ENCODE measurements around the gene CD200.

DNA sequence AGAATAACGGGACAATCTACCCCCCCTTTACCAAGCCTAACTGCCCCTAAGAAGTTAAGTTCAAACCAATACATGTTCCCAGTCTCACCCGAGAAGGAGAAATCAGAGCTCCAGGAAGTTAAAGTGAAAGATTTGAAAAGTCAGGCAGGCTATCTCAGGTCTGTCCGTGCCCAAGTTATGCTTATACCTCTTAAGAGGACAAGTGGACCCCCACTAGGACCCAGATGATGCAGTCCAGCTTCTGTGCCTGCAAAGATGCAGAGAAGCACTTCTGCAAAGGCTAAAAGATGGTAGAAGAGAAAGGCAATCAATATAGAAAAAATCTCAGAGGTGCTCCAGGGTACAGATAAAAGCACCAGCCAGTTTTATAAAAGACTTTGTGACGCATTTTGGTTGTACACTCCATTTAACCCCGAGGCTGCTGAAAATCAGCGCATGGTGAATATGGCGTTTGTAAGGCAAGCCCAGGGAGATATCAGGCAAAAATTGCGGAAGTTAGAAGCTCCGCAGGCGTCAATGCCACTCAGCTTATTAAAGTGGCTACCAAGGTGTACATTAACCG is 29.1 kb upstream of the CD200 start:
- no peak for TF ChIP-seq CTCF (IDR thresholded peaks at IDR 0.05)
- TF ChIP-seq, protein P1, sequence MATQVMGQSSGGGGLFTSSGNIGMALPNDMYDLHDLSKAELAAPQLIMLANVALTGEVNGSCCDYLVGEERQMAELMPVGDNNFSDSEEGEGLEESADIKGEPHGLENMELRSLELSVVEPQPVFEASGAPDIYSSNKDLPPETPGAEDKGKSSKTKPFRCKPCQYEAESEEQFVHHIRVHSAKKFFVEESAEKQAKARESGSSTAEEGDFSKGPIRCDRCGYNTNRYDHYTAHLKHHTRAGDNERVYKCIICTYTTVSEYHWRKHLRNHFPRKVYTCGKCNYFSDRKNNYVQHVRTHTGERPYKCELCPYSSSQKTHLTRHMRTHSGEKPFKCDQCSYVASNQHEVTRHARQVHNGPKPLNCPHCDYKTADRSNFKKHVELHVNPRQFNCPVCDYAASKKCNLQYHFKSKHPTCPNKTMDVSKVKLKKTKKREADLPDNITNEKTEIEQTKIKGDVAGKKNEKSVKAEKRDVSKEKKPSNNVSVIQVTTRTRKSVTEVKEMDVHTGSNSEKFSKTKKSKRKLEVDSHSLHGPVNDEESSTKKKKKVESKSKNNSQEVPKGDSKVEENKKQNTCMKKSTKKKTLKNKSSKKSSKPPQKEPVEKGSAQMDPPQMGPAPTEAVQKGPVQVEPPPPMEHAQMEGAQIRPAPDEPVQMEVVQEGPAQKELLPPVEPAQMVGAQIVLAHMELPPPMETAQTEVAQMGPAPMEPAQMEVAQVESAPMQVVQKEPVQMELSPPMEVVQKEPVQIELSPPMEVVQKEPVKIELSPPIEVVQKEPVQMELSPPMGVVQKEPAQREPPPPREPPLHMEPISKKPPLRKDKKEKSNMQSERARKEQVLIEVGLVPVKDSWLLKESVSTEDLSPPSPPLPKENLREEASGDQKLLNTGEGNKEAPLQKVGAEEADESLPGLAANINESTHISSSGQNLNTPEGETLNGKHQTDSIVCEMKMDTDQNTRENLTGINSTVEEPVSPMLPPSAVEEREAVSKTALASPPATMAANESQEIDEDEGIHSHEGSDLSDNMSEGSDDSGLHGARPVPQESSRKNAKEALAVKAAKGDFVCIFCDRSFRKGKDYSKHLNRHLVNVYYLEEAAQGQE (IDR thresholded peaks at IDR 0.05; ENCODE audit: insufficient read depth in 1 of 2, low read depth in 2 of 2, low read length in 1 of 2), result no peak
- TF ChIP-seq POLR2AphosphoS5 (IDR thresholded peaks at IDR 0.05; ENCODE audit: low read depth, low read length), result no peak
